Pancreas (tissue), 10 donors: ENCODE measurements around the gene CEP164. TPM values are rescaled to one million over a fixed set of nuclear protein-coding genes. Genes with fewer than 3 reads are reported as not detected.

ENCODE experiments used
- ATAC-seq, 4 donors: fragments of 200-7000 bp; cut with Tn5 transposase; one replicate each; pipeline versions ENCODE4 v1.8.0 to v1.9.1; 2020; ENCODE audit warnings: mild to moderate bottlenecking in 4 of 4, moderate library complexity in 4 of 4
- DNase-seq, 6 donors: peaks; one replicate each; pipeline ENCODE4 v3.0.0-alpha.2; 2020
- FAIRE-seq: peaks from 2 replicates; lab custom pipeline; 2012; peaks lifted over from hg19 to GRCh38; lab: Jason Lieb, UNC
- H3K27ac ChIP-seq, 4 donors: fragments of 200-600 bp; sonication (generic); 1 replicate in 3 of 4; 2 replicates in 1 of 4; pipeline versions ENCODE4 v1.5.0 to v1.8.0; 2020
- H3K27me3 ChIP-seq, 4 donors: fragments of 200-600 bp; one replicate each; pipeline ENCODE4 v1.8.0; 2021
- H3K36me3 ChIP-seq, 3 donors: fragments of 200-600 bp; sonication (generic) in 1 of 3; one replicate each; pipeline versions ENCODE4 v1.5.0 to v1.8.0; 2020 to 2021
- H3K4me1 ChIP-seq, 3 donors: fragments of 200-600 bp; one replicate each; pipeline ENCODE4 v1.8.0; 2021
- H3K4me3 ChIP-seq, 4 donors: fragments of 200-600 bp; sonication (generic) in 2 of 4; one replicate each; pipeline versions ENCODE4 v1.5.0 to v1.8.0; 2020 to 2021
- H3K9me3 ChIP-seq, 4 donors: fragments of 200-600 bp; one replicate each; pipeline ENCODE4 v1.8.0; 2021
- WGBS, 2 donors: extraction: QIAGEN DNeasy Blood & Tissue Kit; methylation state at CpG; one replicate each; pipeline ENCODE4 v1.1.7; 2013; 5-methylcytosine and 5-hydroxymethylcytosine counted together
- intact Hi-C, 3 donors: fragments of 100-400 bp; cut with DNase I; formaldehyde crosslinking; loops; one replicate each; pipeline versions ENCODE4 v1.11.1 to v1.14.2; 2022
- polyA plus RNA-seq, 2 donors: library from polyadenylated mRNA; stranded (reverse); fragments of 200-250 nt; gene quantifications; one replicate each; pipeline ENCODE4 v1.2.3, GENCODE V29; 2013
- total RNA-seq, 6 donors: library from RNA; stranded (reverse); fragmentation: NEBNext Ultra II Directional in 4 of 6; extraction: Animal tissue kit (Norgen Biotek cat#: 25700) in 4 of 6; gene quantifications; one replicate each; pipeline versions ENCODE4 v1.2.1 to v1.2.4, GENCODE V29; 2021 to 2023
- TF ChIP-seq, protein P1 (sequence below), 4 donors: fragments of 200-600 bp; sonication (generic) in 3 of 4; IDR thresholded peaks; one replicate each; pipeline versions ENCODE4 v1.5.0 to v1.8.0; 2021; ENCODE audit warnings: antibody characterized with exemption in 4 of 4
- donor health status: healthy with polysubstance abuse.
- donor health status: DM: no; HTN: no; CAD: no; lungs with moderate emphysema.
- donor health status: DM: no; HTN: no; CAD: no.
- donor health status: control.
- donor health status: control.
- donor health status: Bipolar disorder and iron deficiency.
- donor health status: DM: yes; HTN: yes; CAD: no.
- donor health status: DM: no; HTN: no; CAD: no.
- donor health status: DM: no; HTN: no; CAD: no.
- donor health status: DM: yes; HTN: yes; CAD: no.

The CEP164 gene
- total and polyA plus RNA-seq, 8 donors, result 12.9 to 56.3 (median 26.0) TPM

- peaks cover 15 to 30% (median 26%) of the 10 kb centered on the region in 3 donors for H3K4me1 ChIP-seq
- peak; percentile 61 to 74 (median 72) for ATAC-seq
- H3K27me3 ChIP-seq, result no peaks in the 10 kb centered on the region
- TF ChIP-seq, protein P1, sequence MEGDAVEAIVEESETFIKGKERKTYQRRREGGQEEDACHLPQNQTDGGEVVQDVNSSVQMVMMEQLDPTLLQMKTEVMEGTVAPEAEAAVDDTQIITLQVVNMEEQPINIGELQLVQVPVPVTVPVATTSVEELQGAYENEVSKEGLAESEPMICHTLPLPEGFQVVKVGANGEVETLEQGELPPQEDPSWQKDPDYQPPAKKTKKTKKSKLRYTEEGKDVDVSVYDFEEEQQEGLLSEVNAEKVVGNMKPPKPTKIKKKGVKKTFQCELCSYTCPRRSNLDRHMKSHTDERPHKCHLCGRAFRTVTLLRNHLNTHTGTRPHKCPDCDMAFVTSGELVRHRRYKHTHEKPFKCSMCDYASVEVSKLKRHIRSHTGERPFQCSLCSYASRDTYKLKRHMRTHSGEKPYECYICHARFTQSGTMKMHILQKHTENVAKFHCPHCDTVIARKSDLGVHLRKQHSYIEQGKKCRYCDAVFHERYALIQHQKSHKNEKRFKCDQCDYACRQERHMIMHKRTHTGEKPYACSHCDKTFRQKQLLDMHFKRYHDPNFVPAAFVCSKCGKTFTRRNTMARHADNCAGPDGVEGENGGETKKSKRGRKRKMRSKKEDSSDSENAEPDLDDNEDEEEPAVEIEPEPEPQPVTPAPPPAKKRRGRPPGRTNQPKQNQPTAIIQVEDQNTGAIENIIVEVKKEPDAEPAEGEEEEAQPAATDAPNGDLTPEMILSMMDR (IDR thresholded peaks at IDR 0.05), result no peak
- H3K36me3 ChIP-seq, result peaks cover 0 to 9% (median 6%) of the 10 kb centered on the region in 3 donors
- peak overlapping the region in 1 of 4 donors; percentile 38 for H3K27ac ChIP-seq
- DNase-seq, result peak in 4 of 6 donors; percentile 33 to 81 (median 76)
- no peak overlapping the region for H3K4me3 ChIP-seq
- WGBS, 2 donors, result 29 to 40% methylated on average over 1 of the region's 1 CpG
- intact Hi-C loops, result no loop called here
- no peak for FAIRE-seq
- no peaks in the 10 kb centered on the region for H3K9me3 ChIP-seq
Observed at GRCh38 chr11:117289795-117290194, 37.9 kb upstream of the CEP164 start.

DNA sequence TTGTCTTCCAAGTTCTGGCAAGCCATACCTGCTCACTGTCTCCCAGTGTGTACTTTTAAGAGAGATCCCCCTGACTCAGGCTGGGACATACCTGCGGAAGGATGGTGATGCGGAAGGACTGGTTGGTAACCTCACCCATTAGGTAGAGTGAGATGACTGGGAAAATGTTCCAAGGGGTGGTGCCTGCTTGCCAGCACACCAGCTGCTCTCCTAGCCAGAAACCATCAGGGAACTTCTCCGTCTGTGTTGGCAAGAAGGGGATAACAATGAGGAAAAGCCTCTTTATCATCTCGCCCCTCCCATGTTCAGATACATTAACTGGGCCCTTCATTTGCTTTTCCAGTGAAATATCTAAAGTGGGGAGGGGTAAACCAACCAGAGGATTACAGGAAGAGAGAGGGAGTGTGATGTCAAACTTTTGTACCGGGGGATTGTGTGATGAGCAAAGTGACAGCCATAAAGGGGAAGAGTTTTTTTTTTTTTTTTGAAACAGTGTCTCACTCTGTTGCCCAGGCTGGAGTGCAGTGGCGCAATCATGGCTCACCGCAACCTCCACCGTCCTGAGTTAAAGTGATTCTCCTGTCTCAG is 36.8 kb upstream of the CEP164 start, which contains the start of gene BACE1-AS:
TSS of gene BACE1-AS (plus strand) at position 538 of the 588 bp plus-strand sequence.
- WGBS, 2 donors, result 48 to 54% methylated on average over 8 of the region's 8 CpGs
- intact Hi-C loops, result no loop called here
- DNase-seq (peak in 4 of 6 donors; percentile 61 to 80 (median 65)), ATAC-seq (peak; percentile 70 to 72 (median 71)), FAIRE-seq (no peak)
- Histone ChIP-seq H3K4me1 (peaks cover 9 to 26% (median 26%) of the 10 kb centered on the region in 3 donors), H3K4me3 (no peak within 1 kb of the TSS), H3K9me3 (no peaks in the 10 kb centered on the region), H3K36me3 (peaks cover 0 to 13% (median 6%) of the 10 kb centered on the region in 3 donors), H3K27ac (peak within 1 kb of the TSS in 2 of 4 donors; percentile 44 to 45), H3K27me3 (no peaks in the 10 kb centered on the region)
- TF ChIP-seq, protein P1 (IDR thresholded peaks at IDR 0.05), result no peak

DNA sequence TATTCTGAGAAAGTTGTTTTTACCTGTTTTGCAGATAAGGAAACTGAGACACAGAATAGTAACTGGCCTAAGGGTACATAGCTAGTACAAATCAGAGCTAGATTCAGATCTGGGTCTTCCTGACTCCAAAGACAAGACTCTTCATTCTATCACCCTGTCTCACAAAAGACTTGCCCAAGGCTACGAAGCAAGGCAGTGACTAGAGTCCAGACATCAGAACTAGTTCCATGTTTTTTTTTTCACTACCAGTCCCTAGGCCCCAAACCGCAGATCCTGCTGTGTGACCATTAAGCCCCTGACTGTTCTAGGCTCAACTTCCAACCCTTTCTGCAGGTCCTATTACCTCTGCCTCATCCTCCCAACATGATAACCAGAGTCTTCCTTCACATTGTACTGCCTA is 35.0 kb upstream of the CEP164 start:
- 62 to 81% methylated on average over 2 of the region's 2 CpGs for WGBS, 2 donors
- no peak for DNase-seq
- no peak for ATAC-seq
- Histone ChIP-seq H3K9me3 (no peaks in the 10 kb centered on the region), H3K4me3 (no peak overlapping the region), H3K36me3 (peaks cover 0 to 13% (median 6%) of the 10 kb centered on the region in 3 donors), H3K27me3 (no peaks in the 10 kb centered on the region), H3K27ac (no peak overlapping the region), H3K4me1 (peaks cover 10 to 29% (median 26%) of the 10 kb centered on the region in 3 donors)
- FAIRE-seq, result no peak
- intact Hi-C loops, result no loop called here
- TF ChIP-seq, protein P1 (IDR thresholded peaks at IDR 0.05), result no peak

- Histone ChIP-seq H3K9me3 (no peaks in the 10 kb centered on the region), H3K4me1 (peaks cover 8 to 24% (median 15%) of the 10 kb centered on the region in 3 donors), H3K36me3 (peaks cover 0 to 4% (median 0%) of the 10 kb centered on the region in 3 donors), H3K27ac (peak overlapping the region in 2 of 4 donors; percentile 13 to 92), H3K27me3 (no peaks in the 10 kb centered on the region), H3K4me3 (no peak overlapping the region)
- ATAC-seq (no peak), DNase-seq (peak in 1 of 6 donors; percentile 64), FAIRE-seq (no peak)
- 39 to 46% methylated on average over 9 of the region's 9 CpGs for WGBS, 2 donors
- TF ChIP-seq, protein P1 (IDR thresholded peaks at IDR 0.05), result no peak
- intact Hi-C loops, result no loop called here
Observed at GRCh38 chr11:117295438-117296137, 32.1 kb upstream of the CEP164 start.
